ENCODE measurements around the gene CASQ1. TPM values are rescaled to one million over a fixed set of nuclear protein-coding genes. Genes with fewer than 3 reads are reported as not detected.

The CASQ1 gene
- total and polyA plus RNA-seq, 2 of the 13 experiments (the other 11 are each of a cell fraction or from before 2014, with no cell fraction given), result 0.09 to 0.20 TPM

DNA sequence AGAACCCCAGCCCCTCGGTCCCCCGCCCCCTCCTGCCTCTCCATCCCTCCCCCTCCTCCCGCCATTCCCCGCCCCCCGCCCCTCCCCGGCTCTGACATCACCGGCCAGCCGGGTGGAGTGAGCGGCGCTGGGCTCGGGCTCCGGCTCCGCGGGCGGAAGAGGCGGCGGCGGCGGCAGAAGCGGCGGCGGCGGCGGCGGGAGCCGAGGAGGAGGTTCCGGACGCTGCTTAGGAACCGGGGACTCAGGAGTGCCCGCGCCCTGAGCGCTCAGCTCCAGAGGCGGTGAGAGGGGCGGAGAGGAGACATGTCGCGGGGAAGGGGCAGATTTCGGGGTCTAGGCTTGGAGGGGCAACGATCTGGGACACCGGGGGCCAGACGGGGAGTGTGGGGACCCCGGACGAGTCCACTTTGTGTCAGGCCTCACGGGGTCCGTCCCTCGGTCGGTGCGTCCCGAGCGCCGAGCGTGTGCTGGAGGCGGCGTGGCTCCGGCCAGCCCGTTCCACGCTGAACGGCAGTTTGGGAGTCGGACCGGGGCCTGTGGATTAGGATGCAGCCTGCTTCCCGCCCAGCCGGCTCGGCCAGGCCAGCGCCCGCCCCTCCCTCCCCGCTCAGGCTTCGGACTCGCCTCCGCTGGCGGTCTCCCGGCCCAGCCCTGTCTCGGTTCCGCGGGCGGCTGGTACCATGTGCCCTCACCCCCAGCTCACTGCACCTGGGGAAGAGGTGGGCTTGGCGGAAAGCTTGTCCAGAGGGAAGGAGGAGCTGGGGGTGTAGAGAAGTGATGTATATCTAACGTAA, 15.1 kb downstream of the CASQ1 start, which contains the start of gene PEA15 (continued):
- TF ChIP-seq PATZ1 (CRISPR knock-in tag; IDR thresholded peaks at IDR 0.05), result 0 out of 2 replicates have a peak, but pooled peaks have one; percentile 9
- TF ChIP-seq JDP2 (CRISPR knock-in tag; IDR thresholded peaks at IDR 0.05; ENCODE audit: borderline replicate concordance), result no peak
- peak; percentile 44; the same call in 1 of the 2 replicates for TF ChIP-seq YEATS4 (CRISPR knock-in tag; IDR thresholded peaks at IDR 0.05; ENCODE audit: borderline replicate concordance)
- peak; percentile 46; the same call in 1 of the 2 replicates for TF ChIP-seq ZSCAN21 (CRISPR knock-in tag; IDR thresholded peaks at IDR 0.05; ENCODE audit: borderline replicate concordance)
- no peak for TF ChIP-seq RAD51 (IDR thresholded peaks at IDR 0.05; ENCODE audit: borderline replicate concordance)
- TF ChIP-seq, protein P1, sequence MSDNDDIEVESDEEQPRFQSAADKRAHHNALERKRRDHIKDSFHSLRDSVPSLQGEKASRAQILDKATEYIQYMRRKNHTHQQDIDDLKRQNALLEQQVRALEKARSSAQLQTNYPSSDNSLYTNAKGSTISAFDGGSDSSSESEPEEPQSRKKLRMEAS (IDR thresholded peaks at IDR 0.05), result peak; percentile 53; the same call in 1 of the 2 replicates
- TF ChIP-seq BHLHE40 (IDR thresholded peaks at IDR 0.05; ENCODE audit: low read length), result no peak
- no peak for TF ChIP-seq MTF2 (CRISPR knock-in tag; IDR thresholded peaks at IDR 0.05; ENCODE audit: borderline replicate concordance)
- TF ChIP-seq POLR2A (IDR thresholded peaks at IDR 0.05; ENCODE audit: insufficient read depth in 1 of 2, low read depth in 2 of 2, low read length in 2 of 2), result 0 out of 4 replicates have a peak, but pooled peaks of 1 of the 2 experiments have one; percentile 46
- TF ChIP-seq PBX3 (CRISPR knock-in tag; IDR thresholded peaks at IDR 0.05; ENCODE audit: borderline replicate concordance), result no peak
- peak; percentile 51; the same call in 1 of the 2 replicates for TF ChIP-seq IRF9 (CRISPR knock-in tag; IDR thresholded peaks at IDR 0.05; ENCODE audit: borderline replicate concordance)
- no peak for TF ChIP-seq ZNF672 (CRISPR knock-in tag; IDR thresholded peaks at IDR 0.05)
- TF ChIP-seq HBP1 (CRISPR knock-in tag; IDR thresholded peaks at IDR 0.05; ENCODE audit: low read depth), result 0 out of 2 replicates have a peak, but pooled peaks have one; percentile 40
- TF ChIP-seq, protein P2, sequence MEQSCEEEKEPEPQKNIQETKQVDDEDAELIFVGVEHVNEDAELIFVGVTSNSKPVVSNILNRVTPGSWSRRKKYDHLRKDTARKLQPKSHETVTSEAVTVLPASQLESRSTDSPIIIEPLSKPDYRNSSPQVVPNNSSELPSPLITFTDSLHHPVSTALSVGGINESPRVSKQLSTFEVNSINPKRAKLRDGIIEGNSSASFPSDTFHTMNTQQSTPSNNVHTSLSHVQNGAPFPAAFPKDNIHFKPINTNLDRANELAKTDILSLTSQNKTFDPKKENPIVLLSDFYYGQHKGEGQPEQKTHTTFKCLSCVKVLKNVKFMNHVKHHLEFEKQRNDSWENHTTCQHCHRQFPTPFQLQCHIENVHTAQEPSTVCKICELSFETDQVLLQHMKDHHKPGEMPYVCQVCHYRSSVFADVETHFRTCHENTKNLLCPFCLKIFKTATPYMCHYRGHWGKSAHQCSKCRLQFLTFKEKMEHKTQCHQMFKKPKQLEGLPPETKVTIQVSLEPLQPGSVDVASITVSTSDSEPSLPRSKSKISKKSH (CRISPR knock-in tag; IDR thresholded peaks at IDR 0.05; ENCODE audit: borderline replicate concordance), result peak; percentile 59; the same call in 1 of the 2 replicates
- 0 out of 2 replicates have a peak, but pooled peaks have one; percentile 22 for TF ChIP-seq ZMAT3 (CRISPR knock-in tag; conservative IDR thresholded peaks at IDR 0.05)
- TF ChIP-seq ZBTB3 (CRISPR knock-in tag; IDR thresholded peaks at IDR 0.05; ENCODE audit: borderline replicate concordance, low read depth), result no peak
- peak; percentile 36; the same call in 1 of the 2 replicates for TF ChIP-seq KMT2B (CRISPR knock-in tag; IDR thresholded peaks at IDR 0.05)
- TF ChIP-seq KLF13 (CRISPR knock-in tag; IDR thresholded peaks at IDR 0.05), result no peak
- TF ChIP-seq ZNF121 (CRISPR knock-in tag; IDR thresholded peaks at IDR 0.05), result no peak

All from HepG2 (cell line).